T1000 (cell line): ENCODE results near the gene ATL1.
A peak's percentile ranks its signal among the peaks of the same experiment; 100 is the strongest.
"Not testable (repeated sequence)": the region's sequence is repeated elsewhere in the genome, so short reads cannot be mapped to it uniquely, and the experiment has no call there.

Experiments
- DNase-seq: peaks from one replicate; lab custom pipeline; 2025; ENCODE audit warnings: mixed read lengths; lab: John Stamatoyannopoulos, UW

Gene ATL1

DNA sequence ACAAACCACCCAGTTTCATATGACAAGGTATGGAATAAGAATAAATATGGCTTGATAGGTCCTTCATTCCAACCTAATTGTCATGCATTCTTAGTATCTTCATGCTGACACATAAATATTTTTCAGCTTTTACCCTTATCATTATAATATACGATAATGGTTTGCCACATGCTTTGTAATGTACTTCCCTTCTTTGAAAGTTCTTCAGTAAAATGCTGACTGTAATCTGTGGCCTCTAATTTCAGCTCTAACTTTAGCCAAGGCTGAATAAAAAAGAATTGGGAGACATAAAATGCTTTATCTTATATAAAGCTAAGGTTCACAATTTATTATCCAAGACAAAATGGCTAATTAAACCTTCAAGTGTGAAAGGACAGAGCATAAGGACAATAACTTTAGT lies 24.9 kb upstream of the ATL1 start:
- no peak for DNase-seq

DNA sequence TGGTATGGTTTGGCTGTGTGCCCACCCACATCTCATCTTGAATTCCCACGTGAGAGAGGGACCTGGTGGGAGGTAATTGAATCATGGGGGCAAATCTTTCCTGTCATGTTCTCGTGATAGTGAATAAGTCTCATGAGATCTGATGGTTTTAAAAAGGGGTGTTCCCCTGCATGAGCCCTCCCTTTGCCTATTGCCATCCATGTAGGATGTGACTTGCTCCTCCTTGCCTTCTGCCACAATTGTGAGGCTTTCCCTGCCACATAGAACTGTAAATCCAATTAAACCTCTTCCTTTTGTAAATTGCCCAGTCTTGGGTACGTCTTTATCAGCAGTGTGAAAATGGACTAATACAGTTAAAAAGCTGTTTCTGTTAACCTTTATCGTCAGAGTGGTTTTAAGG lies 21.9 kb upstream of the ATL1 start:
- not testable (repeated sequence) for DNase-seq

DNA sequence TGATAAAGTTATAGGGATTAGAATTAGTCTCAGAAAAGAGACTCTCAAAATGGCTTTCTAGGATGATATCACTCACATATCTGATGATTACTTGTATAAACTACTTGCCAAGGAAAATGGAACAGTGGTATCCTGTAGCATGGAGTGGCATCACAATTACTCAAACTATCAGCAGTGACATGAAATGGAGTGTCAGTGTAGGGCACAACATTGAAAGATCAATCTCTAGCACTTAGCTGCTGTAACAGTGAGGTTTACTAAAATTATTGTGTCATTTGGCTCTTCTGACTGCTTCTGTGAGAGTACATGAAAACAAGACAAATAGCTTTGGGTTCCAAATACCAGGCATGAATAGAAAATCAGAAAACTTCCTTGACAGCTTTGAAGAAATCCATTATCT lies 20.9 kb upstream of the ATL1 start:
- DNase-seq: no peak

DNA sequence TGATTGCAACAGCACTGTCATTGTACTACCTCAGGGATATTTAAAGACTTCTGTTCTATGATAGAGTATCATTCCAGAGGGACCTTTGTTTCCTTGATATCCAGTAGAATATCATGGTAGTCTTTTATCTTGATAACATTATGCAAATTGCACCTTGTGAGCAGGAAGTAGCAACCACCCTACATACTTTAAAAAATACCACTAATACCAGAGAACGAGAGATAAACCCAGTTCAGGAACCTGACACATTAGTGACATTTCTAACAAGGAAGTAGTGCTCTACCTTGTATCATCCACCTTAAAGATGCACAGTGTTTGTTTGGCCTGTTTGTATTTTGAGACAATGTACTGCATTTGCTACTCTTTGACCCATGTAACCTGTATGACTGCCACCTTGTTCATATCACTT lies 18.8 kb upstream of the ATL1 start:
- DNase-seq: no peak

DNA sequence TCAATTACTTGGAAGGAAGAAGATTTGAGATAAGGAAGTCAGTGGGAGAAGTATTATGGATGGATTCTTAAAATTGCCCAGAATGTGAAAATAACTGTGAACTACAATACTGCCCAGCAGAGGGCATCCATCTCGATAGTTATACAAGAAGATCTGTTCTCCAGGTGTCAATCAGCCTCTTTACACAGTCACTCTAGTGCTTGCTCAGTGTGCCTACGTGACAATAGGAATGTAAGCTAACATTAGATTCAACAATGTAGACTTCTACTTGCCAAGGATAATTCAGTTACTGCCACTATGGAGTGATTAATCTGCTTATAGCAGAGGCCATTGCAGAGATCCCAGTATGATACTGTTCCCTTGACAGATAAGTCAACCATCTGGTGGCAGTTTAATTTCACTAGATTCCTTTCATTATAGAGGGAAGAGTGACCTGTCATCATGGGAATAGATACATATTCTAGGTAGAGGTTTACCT lies 17.0 kb upstream of the ATL1 start:
- DNase-seq: no peak

DNA sequence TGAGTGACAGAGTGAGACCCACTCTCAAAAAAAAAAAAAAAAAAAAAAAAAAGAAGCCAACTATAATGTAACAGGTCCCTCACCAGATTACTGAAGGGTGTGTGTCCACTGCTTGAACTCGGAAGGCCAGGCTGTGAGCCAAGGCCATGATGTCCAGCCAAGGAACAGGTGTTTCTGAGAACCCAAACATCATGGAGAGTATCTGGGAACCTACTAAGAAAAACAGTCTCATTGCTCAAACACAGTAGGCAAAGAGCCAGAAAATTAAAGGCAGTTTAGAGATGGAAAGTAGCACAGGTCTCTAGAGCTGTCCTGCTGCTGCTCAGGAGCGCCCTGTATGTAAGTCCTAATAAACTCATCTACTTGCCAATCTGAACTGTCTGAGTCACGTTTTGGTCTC lies 15.0 kb upstream of the ATL1 start:
- DNase-seq: no peak

DNA sequence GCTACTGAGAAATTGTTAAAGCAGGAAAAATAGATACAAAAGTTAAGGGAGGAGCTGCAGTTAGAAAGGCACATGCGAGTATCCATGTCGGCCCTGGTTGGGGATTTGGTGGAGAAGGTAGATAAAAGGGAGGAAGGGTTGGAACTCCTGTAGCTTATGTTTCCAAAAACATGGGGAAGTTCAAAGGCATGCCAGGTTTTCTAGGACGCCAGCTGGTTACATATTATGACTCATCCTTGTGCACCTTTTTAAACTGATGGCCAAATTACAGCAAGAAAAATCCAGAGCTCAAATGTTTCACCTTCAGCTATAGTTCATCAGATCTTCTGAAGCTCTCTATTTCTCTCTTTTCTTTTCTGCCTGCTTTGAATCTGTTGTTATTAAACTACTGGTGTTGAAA lies 14.3 kb upstream of the ATL1 start:
- no peak for DNase-seq

DNA sequence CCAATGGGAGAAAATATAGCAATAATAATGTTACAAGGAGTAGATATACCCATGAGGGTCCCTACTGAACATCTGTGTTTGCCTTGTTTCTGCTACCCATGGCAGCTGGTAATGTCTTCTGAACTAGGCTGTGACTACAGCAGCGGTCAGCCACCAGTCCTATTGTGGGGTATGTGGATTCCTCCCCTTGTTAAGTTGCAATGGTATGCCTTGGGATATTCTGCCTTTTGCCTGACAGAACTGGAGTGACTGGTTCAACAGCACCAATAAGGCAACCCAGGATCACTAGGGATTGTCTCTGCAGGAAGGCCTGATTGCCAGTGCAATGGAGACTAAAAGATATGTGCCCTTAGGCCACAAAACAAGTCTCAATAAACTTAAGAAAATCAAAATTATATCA lies 9.7 kb upstream of the ATL1 start:
- no peak for DNase-seq

DNA sequence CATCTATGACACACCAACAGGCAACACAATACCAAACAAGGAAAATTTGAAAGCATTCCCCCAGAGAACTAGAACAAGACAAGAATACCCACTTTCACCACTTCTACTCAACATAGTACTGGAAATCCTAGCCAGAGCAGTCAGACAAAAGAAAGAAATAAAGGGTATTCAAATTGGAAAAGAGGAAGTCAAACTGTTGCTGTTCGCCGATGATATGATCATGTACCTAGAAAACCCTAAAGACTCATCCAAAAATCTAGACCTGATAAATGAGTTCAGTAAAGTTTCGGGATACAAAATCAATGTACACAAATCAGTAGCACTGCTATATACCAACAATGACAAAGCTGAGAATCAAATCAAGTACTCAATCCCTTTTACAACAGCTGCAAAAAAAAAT lies 8.1 kb upstream of the ATL1 start:
- DNase-seq: no peak

DNA sequence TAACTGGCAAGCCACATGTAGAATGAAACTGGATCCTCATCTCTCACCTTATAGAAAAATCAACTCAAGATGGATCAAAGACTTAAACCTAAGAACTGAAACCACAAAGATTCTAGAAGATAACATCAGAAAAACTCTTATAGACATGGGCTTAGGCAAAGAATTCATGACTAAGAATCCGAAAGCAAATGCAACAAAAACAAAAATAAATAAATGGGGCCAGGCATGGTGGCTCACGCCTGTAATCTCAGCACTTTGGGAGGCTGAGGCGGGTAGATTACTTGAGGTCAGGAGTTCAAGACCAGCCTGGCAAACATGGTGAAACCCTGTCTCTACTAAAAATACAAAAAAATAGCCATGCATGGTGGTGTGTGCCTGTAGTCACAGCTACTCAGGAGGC lies 7.1 kb upstream of the ATL1 start:
- not testable (repeated sequence) for DNase-seq

DNA sequence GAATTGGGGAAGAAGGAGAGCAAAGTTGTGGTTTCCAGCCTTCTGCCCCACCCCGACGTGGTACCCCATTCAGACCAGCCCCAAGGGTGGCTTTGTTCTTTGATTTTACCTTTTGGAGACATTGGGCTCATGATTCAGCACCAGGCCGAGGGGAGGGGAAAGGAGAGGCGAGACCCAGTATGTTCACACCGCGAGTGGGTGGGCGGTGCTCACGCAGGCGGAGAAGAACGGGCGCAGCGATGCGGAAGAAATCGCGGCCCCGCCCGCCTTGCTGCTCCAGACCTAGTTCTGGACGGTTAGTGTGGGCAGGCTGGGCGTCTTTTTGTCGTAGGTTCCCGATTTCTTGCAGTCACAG lies 963 bp downstream of the ATL1 start:
- DNase-seq: peak; percentile 24

DNA sequence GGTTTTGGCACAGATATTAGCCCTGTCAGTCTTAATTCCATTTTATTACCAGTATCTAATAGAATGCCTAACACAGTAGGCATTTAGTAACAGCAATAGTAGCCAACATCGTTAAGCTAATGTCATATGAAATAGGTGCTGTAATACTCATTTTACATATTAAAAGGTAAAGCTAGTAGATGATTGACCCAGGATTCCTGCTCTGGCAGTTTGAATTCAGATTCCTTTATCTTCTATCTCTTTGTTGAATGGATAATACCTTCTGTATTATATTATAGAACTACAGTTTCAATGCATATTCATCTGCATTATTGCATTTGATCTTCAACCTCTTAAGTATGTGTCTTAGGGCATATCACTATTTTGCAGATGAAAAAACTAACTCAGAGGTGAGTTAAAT lies 2.9 kb downstream of the ATL1 start:
- DNase-seq: no peak

DNA sequence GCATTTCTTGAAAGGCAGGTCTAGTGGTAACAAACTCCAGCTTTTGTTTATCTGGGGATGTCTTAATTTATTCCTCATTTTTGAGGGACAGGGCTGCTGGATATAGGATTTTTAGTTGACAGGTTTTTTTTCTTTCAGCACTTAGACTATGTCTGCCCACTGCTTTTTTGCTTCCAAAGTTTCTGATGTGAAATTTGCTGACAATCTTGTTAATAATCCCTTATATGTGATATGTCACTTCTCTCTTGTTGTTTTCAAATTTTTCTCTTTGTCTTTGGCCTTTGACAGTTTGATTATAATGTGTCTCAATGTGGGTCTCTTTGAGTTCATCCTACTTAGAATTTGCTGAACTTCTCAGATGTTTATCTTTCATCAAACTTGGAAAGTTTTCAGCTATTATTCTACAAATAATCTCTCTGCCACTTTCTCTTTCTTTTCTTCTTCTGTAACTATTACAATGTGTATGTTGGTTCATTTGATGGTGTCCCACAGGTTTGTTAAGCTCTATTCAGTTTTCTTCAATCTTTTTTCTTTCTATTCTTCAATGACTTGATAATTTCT lies 9.8 kb downstream of the ATL1 start:
- no peak for DNase-seq

DNA sequence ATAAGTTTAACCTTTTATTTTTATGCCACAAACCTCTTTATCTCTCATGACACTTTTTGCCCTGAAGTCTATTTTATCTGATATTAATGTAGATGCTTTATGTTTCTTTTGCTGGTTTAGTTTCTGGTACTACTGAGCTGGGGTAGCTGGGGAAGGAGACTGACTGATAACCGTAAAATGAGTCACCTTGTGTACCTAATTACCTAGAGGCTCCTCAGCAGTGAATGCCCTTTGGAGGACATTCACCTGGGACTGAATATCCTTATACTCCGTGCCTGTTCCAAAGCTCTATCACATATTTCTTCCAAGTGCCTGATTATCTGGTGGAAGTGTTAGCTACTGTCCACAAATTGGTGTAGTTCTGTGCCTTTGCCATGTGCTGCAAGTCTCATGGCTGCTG lies 13.9 kb downstream of the ATL1 start:
- DNase-seq: no peak

DNA sequence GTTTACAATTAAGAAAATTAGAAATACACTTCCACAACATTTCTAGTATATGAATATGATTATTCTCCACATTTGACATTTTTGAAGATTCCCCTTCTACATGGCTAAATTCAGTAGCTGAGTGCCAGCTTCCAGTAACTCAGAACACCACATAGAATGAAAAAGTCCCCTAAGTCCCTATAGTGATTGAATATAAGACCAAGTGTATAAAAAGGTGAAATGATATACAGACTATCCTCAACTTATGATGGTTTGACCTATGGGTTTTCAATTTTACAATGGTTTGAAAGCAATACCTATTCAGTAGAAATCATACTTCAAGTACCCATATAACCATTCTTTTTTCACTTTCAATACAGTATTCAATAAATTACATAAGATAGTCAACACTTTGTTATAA lies 15.8 kb downstream of the ATL1 start:
- DNase-seq: no peak

DNA sequence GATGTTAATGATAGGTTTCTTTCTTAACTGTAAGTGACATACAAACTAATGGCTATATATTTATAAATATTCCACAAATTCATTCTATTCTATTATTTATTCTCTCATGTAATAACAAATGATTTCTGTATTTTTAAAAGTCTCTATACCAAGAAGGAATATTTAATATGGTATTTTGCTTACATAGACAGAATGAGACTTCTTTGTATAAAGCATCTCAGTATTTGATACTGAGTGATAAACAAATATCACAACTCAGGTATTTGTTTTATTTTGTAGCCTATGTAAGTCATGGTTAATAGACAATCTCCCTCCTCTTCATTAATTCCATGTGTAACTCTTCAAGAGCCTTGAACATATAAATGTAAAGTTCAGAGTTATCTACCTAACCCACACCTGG lies 18.0 kb downstream of the ATL1 start:
- DNase-seq: no peak

DNA sequence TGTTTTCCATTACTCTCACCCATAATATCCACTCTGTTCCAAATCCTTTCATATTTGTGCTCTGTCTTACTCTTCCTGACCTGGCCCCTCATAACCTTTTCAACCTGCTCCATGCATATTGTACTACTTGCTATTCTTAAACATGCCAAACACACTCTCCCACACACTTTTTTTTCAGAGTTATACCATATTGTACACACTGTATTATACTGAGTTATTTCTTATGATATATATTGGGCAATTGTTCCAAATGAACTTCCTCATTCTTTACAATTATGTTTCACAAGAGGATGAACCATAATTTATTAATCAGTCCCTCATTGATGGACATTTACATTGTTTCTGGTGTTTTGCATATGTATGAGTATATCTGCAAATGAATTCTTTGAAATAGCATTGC lies 18.5 kb downstream of the ATL1 start:
- DNase-seq: no peak

DNA sequence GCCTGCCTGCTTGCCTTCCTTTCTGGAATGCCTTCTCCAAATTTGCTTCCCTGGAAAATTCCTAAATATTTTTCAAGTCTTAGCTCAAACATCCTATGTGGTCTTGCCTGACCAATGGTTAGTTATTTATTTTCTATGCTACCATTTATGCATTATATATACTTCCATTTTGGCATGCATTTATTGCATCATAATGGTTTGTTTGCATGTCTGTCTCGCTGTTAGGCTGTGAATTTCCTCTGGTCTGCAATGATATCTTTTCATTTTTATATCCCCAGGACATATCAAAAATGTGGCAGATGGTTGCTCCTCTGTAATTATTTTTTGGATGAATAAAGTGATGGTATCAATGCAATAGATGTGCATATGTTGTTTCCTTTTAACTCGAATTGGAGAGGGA lies 30.5 kb downstream of the ATL1 start:
- DNase-seq: no peak

DNA sequence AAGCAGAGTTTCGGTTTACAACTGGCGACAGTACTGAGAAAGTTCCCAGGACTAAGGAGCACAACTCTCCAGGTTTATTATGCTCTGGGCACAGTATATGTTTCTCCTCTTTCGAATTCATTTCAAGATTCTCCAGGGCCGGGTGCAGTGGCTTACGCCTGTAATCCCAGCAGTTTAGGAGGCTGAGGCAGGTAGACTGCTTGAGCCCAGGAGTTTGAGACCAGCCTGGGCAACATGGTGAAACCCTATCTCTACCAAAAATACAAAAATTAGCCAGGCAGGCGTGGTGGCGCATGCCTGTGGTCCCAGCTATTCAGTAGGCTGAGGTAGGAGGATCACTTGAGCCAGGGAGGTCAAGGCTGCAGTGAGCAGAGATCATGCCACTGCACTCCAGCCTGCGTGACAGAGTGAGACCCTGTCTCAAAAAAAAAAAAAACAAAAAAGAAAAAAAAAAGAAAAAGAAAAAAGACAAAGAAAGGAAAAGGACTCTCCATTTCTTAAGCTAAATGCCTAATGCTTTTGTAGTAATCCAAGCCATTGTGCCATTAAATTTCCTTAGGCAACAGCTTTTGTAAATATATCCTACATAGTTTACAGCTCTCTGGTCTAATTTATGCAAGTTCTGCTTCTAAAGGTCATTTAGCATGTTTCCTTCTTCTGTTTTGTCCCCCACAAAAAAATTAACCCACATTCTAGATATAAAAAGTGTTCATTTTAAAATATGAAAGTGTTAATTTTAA lies 34.8 kb downstream of the ATL1 start:
- DNase-seq: no peak

DNA sequence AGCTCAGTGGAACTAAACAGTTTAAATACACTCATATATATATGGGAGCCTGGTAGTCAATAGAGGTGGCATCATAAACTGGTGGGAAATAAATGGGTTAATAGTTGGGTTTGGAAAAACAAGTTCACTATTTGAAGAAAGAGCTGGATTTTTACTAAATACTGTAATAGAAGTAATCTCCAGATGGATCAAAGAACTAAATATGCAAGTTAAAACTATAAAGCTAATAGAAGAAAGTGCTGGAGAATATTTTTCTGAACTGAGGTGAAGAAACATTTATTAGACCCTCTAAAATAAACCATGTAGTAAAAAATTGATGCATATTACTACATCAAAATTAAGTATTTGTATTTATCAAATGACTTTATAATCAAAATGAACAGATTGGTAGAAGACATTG lies 38.8 kb downstream of the ATL1 start:
- no peak for DNase-seq

DNA sequence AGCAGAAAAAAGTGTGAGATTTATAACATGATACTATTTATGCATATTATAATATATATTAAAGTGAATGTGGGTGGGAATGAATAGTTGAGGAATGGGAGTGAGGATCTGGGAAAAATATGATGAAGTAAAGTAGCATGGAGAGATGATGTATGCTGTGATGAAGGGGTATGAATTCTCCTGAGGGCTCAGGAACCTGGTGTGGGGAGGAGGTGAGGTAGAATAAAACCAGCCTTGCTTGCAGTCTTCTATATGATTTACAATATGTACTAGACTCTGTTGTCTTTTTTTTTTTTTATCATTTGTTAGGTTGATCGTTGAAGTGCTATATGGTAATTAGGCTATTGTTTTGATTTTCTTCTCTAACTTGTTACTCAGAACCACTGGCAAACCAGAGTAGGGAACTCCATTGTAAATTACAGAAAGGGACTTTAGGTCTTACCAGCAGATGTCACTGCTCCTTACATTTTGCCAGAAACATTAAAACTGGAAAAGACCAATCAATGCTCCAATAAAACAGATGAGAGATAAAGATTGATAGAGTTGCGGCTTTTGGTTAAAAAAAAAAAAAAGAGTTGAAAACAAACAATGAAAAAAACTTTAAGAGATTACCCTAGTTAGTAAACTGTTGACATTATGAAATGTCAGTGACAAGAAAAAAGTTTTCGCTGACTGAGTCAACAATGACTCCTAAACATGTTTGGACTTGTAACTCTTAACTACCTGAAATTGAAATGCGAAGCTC lies 39.9 kb downstream of the ATL1 start:
- no peak for DNase-seq

DNA sequence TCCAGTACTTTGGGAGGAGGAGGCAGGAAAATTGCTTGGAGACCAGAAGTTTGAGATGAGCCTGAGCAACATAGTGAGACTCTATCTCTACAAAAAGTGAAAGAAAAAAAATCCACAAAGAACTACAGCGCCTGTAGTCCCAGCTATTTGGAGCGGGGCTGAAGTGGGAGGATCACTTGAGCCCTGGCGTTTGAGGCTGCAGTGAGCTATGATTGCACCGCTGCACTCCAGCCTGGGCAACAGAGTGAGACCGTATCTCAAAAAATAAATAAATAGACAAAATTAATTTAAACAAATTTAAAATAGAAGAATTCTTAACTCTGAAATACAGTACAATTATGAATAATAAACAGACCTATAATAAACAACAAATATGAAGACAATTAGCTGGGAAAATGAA lies 40.9 kb downstream of the ATL1 start:
- no peak for DNase-seq

DNA sequence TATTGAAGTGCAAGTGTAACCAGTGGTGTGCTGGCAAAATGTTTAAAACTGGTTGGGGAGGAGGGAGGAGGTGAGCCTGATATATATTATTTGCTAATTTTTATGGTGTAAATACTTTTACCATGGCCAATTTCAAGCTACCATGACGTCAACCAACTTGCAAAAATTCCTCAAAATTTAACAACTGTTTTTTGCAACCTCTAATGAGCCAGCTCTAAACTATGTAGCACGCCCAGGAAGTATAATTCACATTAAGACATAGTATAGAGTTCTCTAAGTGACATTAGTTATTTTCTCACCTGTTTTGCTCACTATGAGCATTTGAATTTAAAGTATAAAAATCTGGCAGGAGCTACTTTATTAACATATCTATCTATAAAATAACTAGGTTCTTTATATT lies 41.4 kb downstream of the ATL1 start:
- DNase-seq: no peak

DNA sequence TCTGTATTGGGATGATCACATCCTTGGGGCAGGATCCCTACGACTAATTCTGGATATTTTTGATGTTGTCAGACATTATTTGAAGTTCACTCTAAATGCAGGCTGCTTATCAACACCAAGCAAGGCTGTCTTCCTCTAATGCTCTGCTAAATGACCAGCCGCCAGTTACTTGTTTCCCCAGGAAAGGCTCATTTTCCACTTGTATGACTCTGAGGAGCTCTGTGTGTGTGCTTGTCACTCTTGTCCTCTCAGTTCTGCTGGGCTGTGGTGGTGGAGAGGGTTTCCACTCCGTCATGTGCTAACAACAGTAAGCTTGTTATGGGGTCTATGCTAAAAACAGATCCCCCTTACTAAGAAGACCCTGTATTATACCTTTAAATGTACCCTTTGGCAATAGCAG lies 42.1 kb downstream of the ATL1 start:
- no peak for DNase-seq
